Activated CD4-positive, CD25-positive, alpha-beta regulatory T cell treated with anti-CD3 and anti-CD28 coated beads, Interleukin-2, amount 50 U/mL, for 24 hours (primary cell): ENCODE results near the gene HRK.

ENCODE experiments used
- ATAC-seq, 2 donors: fragments of 150-1000 bp; cut with Tn5 transposase; one replicate each; pipeline ENCODE4 v1.10.0; 2021; ENCODE audit warnings: mild to moderate bottlenecking in 1 of 2, moderate library complexity in 1 of 2

The HRK gene

DNA sequence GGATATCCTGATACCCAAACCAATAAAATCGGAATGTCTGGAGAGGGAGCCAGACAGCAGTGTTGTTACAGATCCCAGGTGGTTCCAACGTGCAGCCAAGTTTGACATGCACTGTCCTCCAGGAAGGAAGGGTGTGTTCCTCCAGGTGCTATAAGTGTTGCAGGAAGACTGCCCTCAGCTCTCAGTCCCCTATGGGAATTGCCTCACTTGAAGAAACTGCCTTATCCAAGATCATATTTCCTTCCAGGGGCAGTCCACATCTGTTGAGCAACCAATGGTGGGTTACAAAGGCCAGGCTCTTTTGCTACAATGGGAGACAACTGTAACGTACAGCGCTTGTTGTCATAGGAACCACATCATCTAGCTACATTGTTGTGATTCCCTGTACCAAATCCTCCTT is 16.2 kb upstream of the HRK start:
- ATAC-seq = no peak

DNA sequence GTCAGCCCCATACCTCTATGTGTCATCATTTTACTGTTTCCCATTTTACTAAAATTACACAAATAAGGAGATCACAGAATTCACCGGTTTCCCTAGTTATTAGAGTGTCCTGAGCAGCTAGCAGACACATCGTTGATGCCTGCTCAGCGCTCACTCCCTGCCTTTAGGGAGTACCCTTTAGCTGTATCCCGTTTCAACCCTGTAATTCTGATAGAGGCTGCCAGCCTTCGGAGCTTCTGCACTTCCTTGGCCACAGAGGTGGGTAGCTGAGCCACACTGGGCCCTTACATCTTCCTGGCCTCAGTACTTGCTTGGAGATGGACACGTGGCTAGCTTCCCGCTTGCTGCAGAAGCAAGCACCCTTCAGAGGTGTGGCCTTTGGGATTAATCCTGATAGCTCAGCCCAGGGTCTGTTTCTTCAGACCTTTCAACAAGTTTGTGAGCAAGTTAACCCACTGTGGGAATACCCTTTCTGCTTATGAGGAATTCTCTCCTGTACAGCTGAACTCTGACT is 15.2 kb upstream of the HRK start:
- ATAC-seq = no peak

- ATAC-seq = no peak
Measured at GRCh38 chr12:116894913-116895312, 13.7 kb upstream of the HRK start.

DNA sequence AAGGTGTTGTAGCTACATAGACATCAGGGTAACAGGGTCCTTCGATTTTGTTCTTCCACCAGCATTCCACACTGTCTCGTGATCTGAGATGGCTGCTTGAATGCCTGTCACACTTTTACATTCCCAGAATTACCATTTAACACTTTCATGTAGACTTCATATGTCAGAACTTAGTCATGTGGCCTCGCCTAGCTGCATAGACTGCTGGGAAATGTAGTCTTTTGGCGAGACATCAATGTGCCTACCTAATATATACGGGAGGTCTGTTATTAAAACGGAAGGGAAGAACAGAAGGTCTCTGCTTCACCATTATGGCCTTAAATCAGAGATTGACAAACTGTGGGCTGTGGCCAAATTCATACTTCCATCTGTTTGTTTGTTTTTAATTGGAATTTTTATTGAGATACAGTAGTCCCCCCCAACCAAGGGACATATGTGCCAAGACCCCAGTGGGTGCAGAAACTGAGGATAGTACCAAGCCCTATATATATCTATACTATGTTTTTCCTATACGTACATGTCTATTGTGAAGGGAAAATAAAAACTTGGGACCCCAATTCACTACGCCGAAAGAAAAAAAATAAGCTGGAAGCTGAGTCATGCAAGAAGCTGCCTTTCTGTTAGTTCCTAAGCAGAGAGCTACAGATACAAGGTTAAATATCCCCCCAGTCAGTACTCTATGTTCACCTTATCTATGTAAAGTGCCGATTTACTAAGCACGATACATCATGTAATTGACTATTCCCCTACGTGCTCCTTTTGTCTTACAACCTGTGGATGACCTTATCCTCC is 11.3 kb upstream of the HRK start:
- ATAC-seq = peak in 1 of 2 donors; percentile 41

DNA sequence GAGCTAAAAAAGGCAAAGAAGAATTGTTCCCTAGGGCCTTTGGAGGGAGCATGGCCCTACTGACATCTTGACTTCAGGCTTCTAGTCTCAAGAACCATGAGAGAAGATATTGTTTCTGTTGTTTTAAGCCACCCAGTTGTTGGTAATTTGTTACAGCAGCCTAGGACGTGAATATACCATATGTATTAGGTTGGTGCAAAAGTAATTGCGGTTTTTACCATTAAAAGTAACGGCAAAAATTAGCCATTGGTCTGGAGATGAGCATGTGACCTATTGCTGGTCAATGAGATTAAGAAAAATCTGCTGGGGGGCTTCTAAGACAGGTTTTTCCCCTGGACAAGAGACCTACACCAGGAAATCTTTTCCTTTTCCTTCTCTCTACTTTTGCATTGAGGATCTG is 9.8 kb upstream of the HRK start:
- no peak for ATAC-seq

DNA sequence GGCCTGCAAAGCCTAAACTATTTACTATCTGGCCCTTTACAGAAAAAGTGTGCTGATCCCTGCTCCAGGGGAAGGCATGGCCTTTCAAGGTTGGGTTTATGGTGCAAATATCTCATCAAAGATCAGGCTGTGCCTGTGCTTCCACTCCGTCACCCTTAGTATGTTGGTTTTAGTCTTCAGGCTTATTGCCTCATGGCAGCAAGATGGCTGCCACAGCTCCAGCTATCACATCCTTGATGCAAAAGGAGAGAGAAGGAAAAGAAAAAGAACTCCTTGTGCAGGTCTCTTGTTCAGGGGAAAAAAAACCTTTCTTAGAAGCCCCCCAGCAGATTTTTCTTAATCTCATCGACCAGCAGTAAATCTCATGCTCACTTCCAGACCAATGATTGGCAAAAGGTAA is 9.1 kb upstream of the HRK start:
- no peak for ATAC-seq

DNA sequence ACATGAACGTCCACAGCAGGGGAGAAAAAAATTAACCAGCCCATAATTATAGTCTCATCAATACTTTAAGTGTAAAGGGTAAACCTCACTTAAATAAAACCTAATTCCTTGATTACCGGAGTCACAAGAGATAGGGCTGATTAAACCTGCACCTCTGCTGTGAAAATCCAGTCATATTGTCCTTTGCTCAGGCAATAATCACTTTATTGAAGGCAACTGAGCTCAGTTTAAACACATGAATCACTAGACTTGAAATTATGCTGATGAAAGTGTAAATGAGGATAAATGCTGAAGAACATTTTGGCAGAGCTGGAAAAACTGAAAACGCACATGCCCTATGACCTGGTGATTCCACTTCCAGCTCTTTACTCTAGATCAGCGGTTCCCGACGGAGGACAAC is 6.7 kb upstream of the HRK start:
- ATAC-seq = no peak

GRCh38 chr12:116887244-116887643 is 6.0 kb upstream of the HRK start:
- no peak for ATAC-seq

DNA sequence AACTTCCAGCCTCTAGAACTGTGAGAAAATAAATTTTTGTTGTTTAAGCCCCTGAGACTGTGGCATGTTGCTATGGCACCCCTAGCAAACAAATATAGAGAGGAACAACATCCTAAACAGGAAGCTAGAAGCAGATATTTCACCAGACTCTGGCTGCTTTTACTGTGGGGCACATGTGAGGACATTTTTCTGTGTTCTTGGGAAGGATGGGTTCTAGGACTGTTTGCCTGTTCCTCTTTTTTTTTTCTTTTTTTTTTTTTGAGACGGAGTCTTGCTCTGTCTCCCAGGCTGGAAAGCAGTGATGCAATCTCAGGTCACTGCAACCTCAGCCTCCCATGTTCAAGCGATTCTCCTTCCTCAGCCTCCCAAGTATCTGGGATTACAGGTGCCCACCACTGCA is 4.2 kb upstream of the HRK start:
- ATAC-seq = no peak

- no peak for ATAC-seq
Measured at GRCh38 chr12:116884871-116885270, 3.6 kb upstream of the HRK start.

- no peak for ATAC-seq
Measured at GRCh38 chr12:116882742-116883141, 1.5 kb upstream of the HRK start.

- no peak for ATAC-seq
Measured at GRCh38 chr12:116881877-116882507, 751 bp upstream of the HRK start.

DNA sequence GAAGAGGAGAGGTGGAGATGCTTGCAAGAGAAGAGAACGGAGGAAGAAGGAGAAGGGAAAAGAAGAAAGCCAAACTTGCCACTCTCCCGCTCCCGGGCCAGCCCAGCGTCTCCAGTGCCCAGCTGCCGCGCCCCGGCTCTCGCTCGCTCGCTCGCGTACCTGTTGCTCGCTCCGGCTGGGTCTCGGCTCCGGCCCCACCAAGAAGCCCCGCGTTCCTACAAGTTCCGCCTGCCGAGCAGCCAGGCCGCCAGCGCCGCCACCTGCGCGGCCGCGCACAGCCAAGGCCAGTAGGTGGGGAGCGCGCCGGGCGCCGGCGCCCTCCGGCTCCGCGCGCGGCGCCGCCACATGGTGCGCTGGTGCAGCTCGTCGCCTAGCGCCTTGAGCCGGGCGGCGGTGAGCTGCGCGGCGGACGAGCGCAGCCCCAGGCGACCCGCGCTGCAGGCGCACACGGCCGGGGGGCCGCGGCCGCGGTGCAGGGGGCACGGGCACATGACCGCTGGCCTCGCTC is 370 bp downstream of the HRK start:
- ATAC-seq = peak; percentile 55 to 71

DNA sequence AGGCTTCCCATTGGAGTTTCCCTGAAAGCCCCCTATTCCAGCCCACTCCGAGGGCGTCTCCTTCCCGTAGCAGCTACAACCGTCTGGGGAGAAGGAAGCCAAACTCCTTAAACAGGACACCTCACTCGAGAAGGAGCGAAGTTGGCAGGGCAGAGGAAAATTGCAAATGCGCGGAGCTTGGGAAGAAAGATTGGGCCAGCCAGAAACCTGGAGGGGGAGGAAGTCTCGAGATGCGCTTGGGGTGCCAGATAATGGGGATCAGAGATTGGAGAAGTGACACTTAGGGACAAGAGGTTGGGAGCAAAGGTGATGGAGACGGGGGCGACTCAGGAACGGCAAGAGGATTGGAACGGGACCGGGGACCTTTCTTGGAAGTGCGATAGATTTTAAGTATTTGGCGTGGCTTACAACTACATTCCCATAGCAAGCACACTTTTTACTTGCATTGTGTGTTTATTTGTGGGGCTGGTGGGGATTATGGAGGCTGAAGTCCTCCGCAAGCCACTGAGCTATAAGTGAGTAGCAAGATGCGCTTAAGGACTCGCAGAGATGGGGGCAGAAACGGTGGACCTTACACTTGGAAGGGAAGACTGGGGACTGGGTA is 926 bp downstream of the HRK start:
- peak in 1 of 2 donors; percentile 19 for ATAC-seq

- ATAC-seq = no peak
Measured at GRCh38 chr12:116879509-116880212, 1.6 kb downstream of the HRK start.

DNA sequence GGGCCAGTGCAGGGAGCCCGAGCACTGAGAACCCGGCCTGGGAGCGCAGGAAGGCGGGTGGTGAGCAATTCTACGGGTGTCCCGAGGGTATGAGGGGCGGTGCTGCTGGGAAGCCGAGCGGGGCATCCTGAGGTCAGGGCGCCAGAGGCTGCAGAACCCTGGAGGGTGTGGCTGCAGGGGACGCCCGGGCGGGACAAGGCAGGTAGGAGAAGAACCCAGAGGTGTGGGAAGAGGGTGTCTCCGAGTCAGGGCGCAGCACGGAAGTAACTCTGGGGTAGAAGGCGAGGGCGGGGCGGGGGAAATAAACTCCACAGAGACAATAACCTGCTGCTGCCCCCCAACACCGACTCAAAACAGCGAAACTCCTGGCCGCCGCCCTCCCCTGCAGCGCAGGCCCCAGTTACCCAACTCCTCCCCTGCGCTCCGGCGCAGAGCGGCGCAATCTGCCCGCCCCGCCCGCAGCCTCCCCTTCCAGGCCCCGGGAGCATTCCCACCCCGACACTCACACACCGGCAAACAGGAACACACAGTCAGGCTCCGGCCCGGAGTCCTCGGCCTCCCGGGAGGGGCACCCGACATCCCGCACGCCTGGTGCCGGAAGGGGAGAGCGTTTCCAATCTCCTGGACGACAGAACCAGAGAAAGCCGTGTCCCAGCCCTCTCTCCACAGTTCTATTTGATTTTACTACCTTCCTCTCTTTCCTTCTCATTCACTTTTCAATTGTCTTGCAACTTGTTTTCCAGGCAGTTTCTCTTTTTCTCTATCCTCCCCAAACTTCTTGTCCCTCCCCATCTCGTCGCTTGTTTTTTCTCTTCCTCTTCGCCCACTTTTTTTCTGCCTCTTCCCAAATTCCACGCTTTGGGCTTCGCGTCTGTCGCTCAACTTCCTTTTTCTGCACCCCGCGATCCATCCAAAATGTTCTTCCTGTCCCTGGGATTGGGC is 2.4 kb downstream of the HRK start:
- no peak for ATAC-seq

GRCh38 chr12:116876151-116876869 is 4.9 kb downstream of the HRK start:
- ATAC-seq = no peak

DNA sequence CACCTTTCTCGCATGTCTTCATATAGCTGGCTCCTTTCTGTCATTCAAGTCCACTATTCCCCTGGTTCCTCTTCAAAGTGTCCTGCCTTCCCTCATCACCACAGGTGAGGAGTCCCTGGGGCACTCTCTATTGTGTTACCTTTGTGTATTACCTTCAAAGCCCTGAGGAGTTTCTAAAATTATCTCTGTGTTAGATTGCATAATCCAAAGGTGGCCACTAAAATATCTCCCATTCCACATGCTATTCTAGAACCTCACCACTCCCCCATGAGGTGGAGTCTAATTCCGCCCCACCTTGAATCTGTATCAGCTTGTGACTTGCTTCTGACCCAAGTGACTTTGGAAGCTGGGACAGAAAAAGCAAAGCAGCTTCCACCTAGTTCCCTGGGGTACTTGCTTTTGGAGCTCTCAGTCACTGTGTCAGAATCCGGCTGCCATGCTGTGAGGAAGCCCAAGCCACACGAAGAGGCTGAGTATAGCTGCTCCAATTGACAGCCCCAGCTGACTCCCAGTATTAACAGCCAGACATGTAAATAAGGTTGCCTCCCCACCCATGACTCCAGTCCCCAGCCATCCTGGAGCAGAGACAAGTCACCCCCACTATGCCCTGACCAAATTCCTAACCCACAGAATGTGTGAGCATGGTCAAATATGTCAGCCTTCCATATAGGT is 6.8 kb downstream of the HRK start:
- ATAC-seq = no peak

DNA sequence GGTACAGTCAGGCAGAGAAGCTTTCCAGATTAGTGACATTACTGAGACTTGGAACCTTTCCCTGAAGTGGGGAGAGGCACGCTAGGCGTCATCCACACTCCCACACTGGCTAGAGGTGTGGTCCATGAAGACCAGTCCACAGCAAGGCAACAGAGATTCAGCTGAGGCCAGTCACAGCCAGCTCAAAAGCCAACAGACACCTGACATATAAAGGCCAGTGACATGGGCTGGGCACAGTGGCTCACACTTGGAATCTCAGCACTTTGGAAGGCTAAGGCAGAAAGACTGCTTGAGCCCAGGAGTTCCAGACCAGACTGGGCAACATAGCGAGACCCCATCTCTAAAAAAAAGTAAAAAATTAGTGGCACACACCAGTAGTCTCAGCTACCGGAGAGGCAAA is 10.9 kb downstream of the HRK start:
- no peak for ATAC-seq

DNA sequence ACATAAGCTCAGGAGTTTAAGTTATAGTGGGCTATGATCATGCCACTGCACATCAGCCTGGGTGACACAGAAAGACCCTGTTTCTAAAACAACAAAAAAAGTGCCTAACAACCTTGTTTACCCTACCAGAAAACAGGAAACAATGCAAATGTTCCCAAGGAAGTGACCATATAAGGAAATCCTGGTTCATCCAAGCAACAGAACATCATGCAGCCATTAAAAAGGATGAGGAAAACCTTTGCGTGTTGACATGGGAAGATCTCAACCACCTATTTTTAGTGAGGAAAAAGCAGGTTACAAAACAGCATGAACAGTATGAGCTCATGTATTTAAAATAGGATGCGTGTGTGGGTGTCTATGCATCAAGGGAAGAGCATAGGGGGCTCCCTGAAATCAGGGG is 13.7 kb downstream of the HRK start:
- ATAC-seq = no peak
